Esophagus muscularis mucosa (tissue), 4 donors: Measurements from ENCODE around the gene HAGHL.

Source experiments
- CTCF ChIP-seq, 3 experiments: fragments of 200-600 bp in 2 of 3; fragments of 450-650 bp in 1 of 3; sonication (generic) in 2 of 3; IDR thresholded peaks; one replicate each; pipeline ENCODE4 v1.5.1; 2017 to 2019; ENCODE audit warnings: antibody characterized with exemption in 3 of 3, mild to moderate bottlenecking in 2 of 3, moderate library complexity in 1 of 3
- EP300 ChIP-seq: sonication (generic); formaldehyde crosslinking; IDR thresholded peaks from one replicate; pipeline ENCODE4 v1.6.1; 2017; ENCODE audit warnings: antibody characterized with exemption
- POLR2A ChIP-seq: fragments of 450-650 bp; IDR thresholded peaks from one replicate; pipeline ENCODE4 v1.6.1; 2017; ENCODE audit warnings: antibody characterized with exemption, moderate library complexity, mild to moderate bottlenecking, low read depth
- POLR2AphosphoS5 ChIP-seq, 2 donors: sonication (generic); formaldehyde crosslinking; IDR thresholded peaks; one replicate each; pipeline ENCODE4 v1.6.1; 2017; ENCODE audit warnings: antibody characterized with exemption in 2 of 2

- no peak for TF ChIP-seq CTCF (IDR thresholded peaks at IDR 0.05)
- TF ChIP-seq POLR2A, result no peak
- no peak for TF ChIP-seq EP300
- TF ChIP-seq POLR2AphosphoS5 (IDR thresholded peaks at IDR 0.05), result no peak
Measured at GRCh38 chr16:769184-769784, 42.4 kb downstream of the HAGHL start.
